CD4-positive, alpha-beta memory T cell (primary cell): ENCODE measurements around the gene GJB1. TPM values are rescaled to one million over a fixed set of nuclear protein-coding genes. Genes with fewer than 3 reads are reported as not detected.
A peak's percentile ranks its signal among the peaks of the same experiment; 100 is the strongest.
"Not testable (repeated sequence)": the region's sequence is repeated elsewhere in the genome, so short reads cannot be mapped to it uniquely, and the experiment has no call there.

Experiments used
- CTCF ChIA-PET: fragments of 350-600 bp; sonication (Branson Sonifier 250); formaldehyde crosslinking; loops from one replicate; lab custom pipeline; 2021; ENCODE audit warnings: inconsistent platforms; ENCODE audit not compliant: partially characterized antibody; lab: Charles Lee
- POLR2A ChIA-PET: fragments of 350-600 bp; sonication (Branson Sonifier 250); formaldehyde crosslinking; loops from one replicate; lab custom pipeline; 2021; ENCODE audit not compliant: partially characterized antibody; lab: Charles Lee
- DNase-seq, 5 donors: peaks; one replicate each; pipeline versions ENCODE4 v3.0.0 to v3.0.0-alpha.2; 2020 to 2022; ENCODE audit warnings: mixed read lengths in 1 of 5
- H3K27ac ChIP-seq: one replicate; pipeline ENCODE4 v1.7.0; 2013; ENCODE audit warnings: low read depth, low read length
- H3K27me3 ChIP-seq: 2 replicates; pipeline ENCODE4 v1.7.0; 2013; ENCODE audit warnings: mild to moderate bottlenecking, low read length, moderate library complexity; ENCODE audit not compliant: insufficient read depth
- H3K36me3 ChIP-seq: 2 replicates; pipeline ENCODE4 v1.7.0; 2013; ENCODE audit warnings: mild to moderate bottlenecking, low read length, moderate library complexity; ENCODE audit not compliant: insufficient read depth
- H3K4me1 ChIP-seq: 2 replicates; pipeline ENCODE4 v1.7.0; 2013; ENCODE audit warnings: mild to moderate bottlenecking, low read length, moderate library complexity; ENCODE audit not compliant: insufficient read depth
- H3K4me3 ChIP-seq, 2 donors: one replicate each; pipeline ENCODE4 v1.7.0; 2013; ENCODE audit warnings: low read length in 2 of 2, mild to moderate bottlenecking in 1 of 2
- H3K9me3 ChIP-seq, 2 donors: one replicate each; pipeline ENCODE4 v1.7.0; 2013; ENCODE audit warnings: low read length in 2 of 2, control low read depth in 1 of 2; ENCODE audit not compliant: control insufficient read depth in 1 of 2
- H3K27ac Mint-ChIP-seq, 7 donors: one replicate each; pipeline ENCODE4 v1.8.0; 2020 to 2021; ENCODE audit warnings: mixed read lengths in 7 of 7, mild to moderate bottlenecking in 6 of 7, inconsistent platforms in 3 of 7, moderate library complexity in 3 of 7
- H3K27me3 Mint-ChIP-seq, 2 donors: one replicate each; pipeline ENCODE4 v1.8.0; 2020 to 2021; ENCODE audit warnings: mixed read lengths in 2 of 2
- H3K36me3 Mint-ChIP-seq, 2 donors: one replicate each; pipeline ENCODE4 v1.8.0; 2020 to 2021; ENCODE audit warnings: mixed read lengths in 2 of 2, inconsistent platforms in 1 of 2, mild to moderate bottlenecking in 1 of 2
- H3K4me1 Mint-ChIP-seq, 4 donors: one replicate each; pipeline ENCODE4 v1.8.0; 2020 to 2021; ENCODE audit warnings: mixed read lengths in 4 of 4, mild to moderate bottlenecking in 1 of 4
- H3K4me3 Mint-ChIP-seq, 8 donors: one replicate each; pipeline ENCODE4 v1.8.0; 2020 to 2021; ENCODE audit warnings: mixed read lengths in 8 of 8, mild to moderate bottlenecking in 7 of 8, moderate library complexity in 6 of 8, inconsistent platforms in 3 of 8
- H3K9me3 Mint-ChIP-seq, 8 donors: one replicate each; pipeline ENCODE4 v1.8.0; 2020 to 2021; ENCODE audit warnings: mixed read lengths in 8 of 8, mild to moderate bottlenecking in 5 of 8, inconsistent platforms in 3 of 8, moderate library complexity in 1 of 8
- intact Hi-C: fragments of 100-400 bp; cut with micrococcal nuclease; formaldehyde crosslinking; loops from one replicate; pipeline ENCODE4 v1.15.1; 2023
- polyA plus RNA-seq, 2 donors: library from polyadenylated mRNA; unstranded; fragments of 300-500 nt; fragmentation: Illumina TruSeq; gene quantifications; one replicate each; pipeline ENCODE4 v1.2.3, GENCODE V29; 2021
- total RNA-seq, 2 experiments: library from RNA; stranded (reverse); gene quantifications; one replicate each; pipeline ENCODE4 v1.2.3, GENCODE V29; 2021

The GJB1 gene
- total and polyA plus RNA-seq, 4 experiments from 2014 or later = not detected

DNA sequence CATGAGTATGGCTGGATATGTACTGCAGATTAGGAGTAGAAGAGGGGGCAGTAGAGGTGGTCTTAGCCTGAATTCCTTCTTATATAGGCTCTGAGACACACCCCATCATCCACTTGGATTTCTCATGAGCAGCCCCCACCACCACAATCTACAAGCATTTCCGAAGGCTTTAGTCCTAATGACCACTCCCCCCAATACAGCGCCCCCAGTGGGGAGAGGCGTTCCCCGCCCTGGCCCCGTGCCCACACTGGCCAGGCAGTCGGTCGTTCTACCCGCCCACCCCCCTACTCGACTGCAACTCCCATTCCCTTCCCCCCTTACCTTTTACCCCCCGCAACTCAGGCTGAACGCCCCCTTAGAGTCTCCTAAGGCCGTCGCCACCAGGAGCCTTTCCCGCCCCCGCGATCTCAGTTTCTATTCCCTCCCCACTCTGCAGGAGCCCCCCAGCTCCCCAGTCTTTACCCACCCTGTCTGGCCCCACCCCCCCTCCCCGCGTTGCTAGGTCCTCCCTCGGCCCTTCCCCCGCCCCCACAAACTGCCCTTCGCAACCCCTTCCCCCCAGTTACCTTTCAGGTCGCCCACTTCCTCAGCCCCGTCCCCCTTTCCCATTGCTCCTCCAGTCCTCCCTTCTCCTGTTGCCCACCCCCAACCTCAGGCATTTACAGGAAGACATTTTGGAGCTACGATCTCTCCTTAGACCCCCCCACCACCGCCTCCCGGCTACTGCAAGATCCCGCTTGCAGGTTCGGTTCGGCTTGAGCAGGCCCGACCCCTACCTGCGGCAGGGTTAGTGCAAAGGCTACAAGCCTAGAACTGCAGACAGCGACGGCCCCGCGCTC, 30.4 kb downstream of the GJB1 start:
- H3K36me3 ChIP-seq = no peaks in the 10 kb centered on the region
- Mint-ChIP-seq H3K27me3 (no peaks in the 10 kb centered on the region), H3K4me1 (peaks cover 5 to 32% (median 13%) of the 10 kb centered on the region in 4 donors), H3K4me3 (peak overlapping the region; percentile 90 to 98 (median 92)), H3K9me3 (peaks cover 0 to 2% (median 0%) of the 10 kb centered on the region in 8 donors), H3K27ac (peak overlapping the region; percentile 30 to 97 (median 95)), H3K36me3 (peaks cover 4 to 15% of the 10 kb centered on the region in 2 donors)
- peaks cover 25% of the 10 kb centered on the region for H3K4me1 ChIP-seq
- no peaks in the 10 kb centered on the region for H3K27me3 ChIP-seq
- CTCF ChIA-PET = interaction anchor here (1.1 to 1.9 kb wide), 2 partner anchors 30 to 71 kb away, joined by 5 to 7 read pairs; partner anchors contain the start of gene NONO
- peak overlapping the region; percentile 77 for H3K27ac ChIP-seq
- H3K4me3 ChIP-seq = peak overlapping the region; percentile 23 to 81
- intact Hi-C loops = loop anchor here (1.0 to 5.0 kb wide), 6 partner anchors 31 to 185 kb away; partner anchors contain the start of genes SNX12 and TAF1
- no peaks in the 10 kb centered on the region for H3K9me3 ChIP-seq
- POLR2A ChIA-PET = interaction anchor here (1.2 to 4.2 kb wide), 9 partner anchors 9 to 279 kb away, joined by 3 to 65 read pairs (median 13); partner anchors contain the start of genes IL2RG, MED12, NONO and OGT
- peak in 3 of 5 donors; percentile 16 to 44 (median 18) for DNase-seq

DNA sequence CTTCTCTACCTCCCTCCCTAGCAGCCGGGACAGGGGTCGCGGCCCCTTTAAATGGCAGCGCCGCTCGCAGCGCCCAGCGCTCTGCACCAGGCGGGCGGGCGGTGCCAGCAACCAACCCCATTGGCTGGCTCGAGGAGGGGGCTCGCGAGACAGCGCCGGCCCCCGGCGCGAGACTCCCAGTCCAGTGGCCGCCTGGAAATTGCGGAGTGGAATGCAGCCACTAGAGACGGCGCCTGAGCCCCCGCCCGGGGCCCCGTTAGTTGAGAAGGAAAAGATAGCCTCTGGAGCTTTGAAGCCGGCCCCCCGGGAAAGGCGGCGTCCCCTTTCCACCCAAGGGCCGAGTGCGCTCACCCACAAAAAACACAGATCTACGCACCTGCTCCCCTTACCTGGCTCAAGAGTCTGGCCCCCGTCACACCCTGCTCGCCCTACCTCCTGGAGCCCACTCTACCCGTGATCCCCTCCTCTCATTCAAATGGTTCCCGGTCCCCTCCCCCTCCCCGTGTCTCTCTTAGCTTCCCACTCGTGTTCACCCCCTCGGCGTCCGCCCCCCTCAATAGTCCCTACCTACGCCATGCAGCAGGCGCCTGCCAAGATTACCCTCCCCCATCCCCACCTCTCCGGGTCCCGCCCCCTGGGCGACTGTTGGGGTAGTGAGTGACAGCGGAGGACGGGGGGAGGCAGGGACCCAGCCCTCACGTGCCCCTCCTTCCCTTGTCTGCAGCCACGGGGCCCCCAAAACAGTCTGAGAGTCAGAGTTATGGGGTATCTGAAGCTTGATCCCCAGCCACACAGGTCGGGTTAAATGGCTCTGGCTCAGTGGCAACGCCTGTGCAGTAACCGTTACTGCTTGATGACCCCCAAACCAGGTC, 31.3 kb downstream of the GJB1 start, which contains the start of gene ZMYM3:
ZMYM3 (minus strand) TSS at position 49 of the 872 bp plus-strand sequence. CDS start 885 bp downstream, outside the sequence.
- peaks cover 25% of the 10 kb centered on the region for H3K4me1 ChIP-seq
- H3K27me3 ChIP-seq = no peaks in the 10 kb centered on the region
- H3K27me3 Mint-ChIP-seq = no peaks in the 10 kb centered on the region
- peak within 1 kb of the TSS; percentile 77 for H3K27ac ChIP-seq
- H3K4me1 Mint-ChIP-seq = peaks cover 5 to 32% (median 13%) of the 10 kb centered on the region in 4 donors
- no peaks in the 10 kb centered on the region for H3K36me3 ChIP-seq
- H3K9me3 Mint-ChIP-seq = peaks cover 0 to 2% (median 0%) of the 10 kb centered on the region in 8 donors
- peak within 1 kb of the TSS; percentile 90 to 98 (median 92) for H3K4me3 Mint-ChIP-seq
- H3K36me3 Mint-ChIP-seq = peaks cover 4 to 11% of the 10 kb centered on the region in 2 donors
- peak within 1 kb of the TSS; percentile 52 to 81 for H3K4me3 ChIP-seq
- H3K27ac Mint-ChIP-seq = peak within 1 kb of the TSS; percentile 93 to 97 (median 95)
- DNase-seq = peak; percentile 75 to 86 (median 77)
- intact Hi-C loops = loop anchor here (1.0 to 5.0 kb wide), 6 partner anchors 30 to 186 kb away; partner anchors contain the start of genes SNX12 and TAF1
- ChIA-PET POLR2A (interaction anchor here (0.6 to 4.2 kb wide), 14 partner anchors 10 to 352 kb away, joined by 3 to 65 read pairs (median 5); partner anchors contain the start of genes IL2RG, MED12, NONO and OGT), CTCF (interaction anchor here (0.6 to 1.9 kb wide), 6 partner anchors 18 to 112 kb away, joined by 3 to 7 read pairs (median 4); partner anchors contain the start of genes NONO and TAF1)
- no peaks in the 10 kb centered on the region for H3K9me3 ChIP-seq

- H3K4me1 ChIP-seq = peaks cover 25% of the 10 kb centered on the region
- Mint-ChIP-seq H3K27me3 (no peaks in the 10 kb centered on the region), H3K27ac (peak overlapping the region; percentile 53 to 97 (median 94)), H3K9me3 (peaks cover 0 to 2% (median 0%) of the 10 kb centered on the region in 8 donors), H3K36me3 (peaks cover 0 to 6% of the 10 kb centered on the region in 2 donors), H3K4me1 (peaks cover 3 to 32% (median 12%) of the 10 kb centered on the region in 4 donors), H3K4me3 (peak overlapping the region in 5 of 8 donors; percentile 4 to 91 (median 90))
- no peak overlapping the region for H3K4me3 ChIP-seq
- H3K36me3 ChIP-seq = no peaks in the 10 kb centered on the region
- CTCF ChIA-PET = interaction anchor here (1.7 kb wide), 1 partner anchor 110 kb away, joined by 6 read pairs; the partner anchor contains the start of gene TAF1
- no peak overlapping the region for H3K27ac ChIP-seq
- POLR2A ChIA-PET = interaction anchor here (2.9 to 4.2 kb wide), 3 partner anchors 27 to 110 kb away, joined by 38 to 65 read pairs (median 50); partner anchors contain the start of genes NONO and TAF1
- intact Hi-C loops = no loop called here
- no peak for DNase-seq
- no peaks in the 10 kb centered on the region for H3K9me3 ChIP-seq
- no peaks in the 10 kb centered on the region for H3K27me3 ChIP-seq
Observed at GRCh38 chrX:71256051-71256450, 33.0 kb downstream of the GJB1 start.

DNA sequence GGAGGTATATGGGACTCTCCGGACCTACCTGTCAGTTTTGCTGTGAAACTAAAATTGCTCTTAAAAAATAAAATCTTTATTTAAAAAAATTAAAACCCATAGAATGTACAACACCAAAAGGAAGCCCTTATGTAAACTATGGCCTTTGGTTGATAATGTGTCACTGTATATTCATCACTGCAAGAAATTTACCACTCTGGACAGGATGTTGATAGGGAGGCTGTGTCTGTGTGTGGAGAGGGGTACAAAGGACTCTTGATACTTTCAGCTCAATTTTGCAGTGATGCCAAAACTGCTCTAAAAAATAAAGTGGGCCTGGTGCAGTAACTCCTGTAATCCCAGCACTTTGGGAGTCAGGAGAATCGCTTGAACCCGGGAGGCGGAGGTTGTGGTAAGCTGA, 33.8 kb downstream of the GJB1 start:
- H3K4me3 ChIP-seq = no peak overlapping the region
- ChIA-PET POLR2A (interaction anchor here (4.1 to 4.2 kb wide), 2 partner anchors 27 to 109 kb away, joined by 50 to 65 read pairs; partner anchors contain the start of genes NONO and TAF1), CTCF (interaction anchor here (1.2 kb wide), 1 partner anchor 26 kb away, joined by 3 read pairs; the partner anchor contains the start of gene NONO)
- H3K36me3 ChIP-seq = no peaks in the 10 kb centered on the region
- peaks cover 2 to 29% (median 8%) of the 10 kb centered on the region in 4 donors for H3K4me1 Mint-ChIP-seq
- no peak overlapping the region for H3K4me3 Mint-ChIP-seq
- DNase-seq = no peak
- peaks cover 0 to 6% of the 10 kb centered on the region in 2 donors for H3K36me3 Mint-ChIP-seq
- no peaks in the 10 kb centered on the region for H3K9me3 ChIP-seq
- H3K27ac ChIP-seq = no peak overlapping the region
- no peak overlapping the region for H3K27ac Mint-ChIP-seq
- peaks cover 20% of the 10 kb centered on the region for H3K4me1 ChIP-seq
- peaks cover 0 to 2% (median 0%) of the 10 kb centered on the region in 8 donors for H3K9me3 Mint-ChIP-seq
- H3K27me3 Mint-ChIP-seq = no peaks in the 10 kb centered on the region
- no peaks in the 10 kb centered on the region for H3K27me3 ChIP-seq
- intact Hi-C loops = no loop called here

GRCh38 chrX:71268624-71269023, 45.6 kb downstream of the GJB1 start:
- H3K27ac Mint-ChIP-seq, H3K9me3 ChIP-seq, H3K27me3 Mint-ChIP-seq, H3K4me3 ChIP-seq, H3K9me3 Mint-ChIP-seq, H3K4me1 Mint-ChIP-seq, DNase-seq, H3K4me3 Mint-ChIP-seq, H3K27me3 ChIP-seq, CTCF ChIA-PET, H3K4me1 ChIP-seq, H3K36me3 ChIP-seq, H3K27ac ChIP-seq, H3K36me3 Mint-ChIP-seq, intact Hi-C loops, POLR2A ChIA-PET: not testable (repeated sequence)

- H3K27ac ChIP-seq = no peak overlapping the region
- H3K27me3 Mint-ChIP-seq = no peaks in the 10 kb centered on the region
- no peaks in the 10 kb centered on the region for H3K36me3 Mint-ChIP-seq
- H3K27ac Mint-ChIP-seq = no peak overlapping the region
- H3K27me3 ChIP-seq = no peaks in the 10 kb centered on the region
- peaks cover 0 to 4% (median 0%) of the 10 kb centered on the region in 8 donors for H3K9me3 Mint-ChIP-seq
- H3K4me3 Mint-ChIP-seq = no peak overlapping the region
- no peak for DNase-seq
- no peak overlapping the region for H3K4me3 ChIP-seq
- intact Hi-C loops = no loop called here
- no peaks in the 10 kb centered on the region for H3K4me1 ChIP-seq
- ChIA-PET CTCF (no interaction called here), POLR2A (no interaction called here)
- H3K4me1 Mint-ChIP-seq = no peaks in the 10 kb centered on the region
- H3K36me3 ChIP-seq = no peaks in the 10 kb centered on the region
- H3K9me3 ChIP-seq = no peaks in the 10 kb centered on the region
Observed at GRCh38 chrX:71269801-71270395, 46.9 kb downstream of the GJB1 start.
